Heart left ventricle (tissue), 16 donors: ENCODE results near the gene ARFIP1. TPM values are rescaled to one million over a fixed set of nuclear protein-coding genes. Genes with fewer than 3 reads are reported as not detected.

ENCODE experiments used
- ATAC-seq, 4 donors: fragments of 200-7000 bp; cut with Tn5 transposase; one replicate each; pipeline ENCODE4 v1.9.1; 2020 to 2022; ENCODE audit warnings: moderate library complexity in 4 of 4, mild to moderate bottlenecking in 3 of 4, moderate number of reproducible peaks in 1 of 4
- DNase-seq, 5 donors: peaks; one replicate each; pipeline ENCODE4 v3.0.0-alpha.2; 2020
- H3K27ac ChIP-seq, 12 donors: fragments of 200-600 bp; sonication (generic) in 4 of 12; one replicate each; pipeline versions ENCODE4 v1.5.0 to v1.8.0; 2016 to 2022; ENCODE audit warnings: mild to moderate bottlenecking in 2 of 12
- H3K27me3 ChIP-seq, 9 donors: fragments of 200-600 bp; sonication (generic) in 2 of 9; one replicate each; pipeline versions ENCODE4 v1.5.1 to v1.8.0; 2016 to 2022; ENCODE audit warnings: mild to moderate bottlenecking in 3 of 9
- H3K36me3 ChIP-seq, 9 donors: fragments of 200-600 bp; sonication (generic) in 2 of 9; one replicate each; pipeline versions ENCODE4 v1.5.0 to v1.8.0; 2018 to 2022; ENCODE audit warnings: mild to moderate bottlenecking in 2 of 9
- H3K4me1 ChIP-seq, 12 donors: fragments of 200-600 bp; sonication (generic) in 4 of 12; one replicate each; pipeline versions ENCODE4 v1.5.0 to v1.8.0; 2016 to 2022; ENCODE audit warnings: mild to moderate bottlenecking in 3 of 12
- H3K4me3 ChIP-seq, 12 donors: fragments of 200-600 bp; sonication (generic) in 4 of 12; one replicate each; pipeline versions ENCODE4 v1.5.0 to v1.8.0; 2017 to 2022; ENCODE audit warnings: mild to moderate bottlenecking in 9 of 12, moderate library complexity in 4 of 12
- H3K9me3 ChIP-seq, 12 donors: fragments of 200-600 bp; sonication (generic) in 4 of 12; one replicate each; pipeline versions ENCODE4 v1.5.0 to v1.8.0; 2016 to 2022; ENCODE audit warnings: mild to moderate bottlenecking in 1 of 12
- POLR2A ChIP-seq, 2 donors: fragments of 450-650 bp; IDR thresholded peaks; one replicate each; pipeline ENCODE4 v1.6.1; 2017; ENCODE audit warnings: antibody characterized with exemption in 2 of 2, mild to moderate bottlenecking in 2 of 2, moderate library complexity in 2 of 2
- WGBS, 4 donors: extraction: QIAGEN DNeasy Blood & Tissue Kit in 2 of 4; methylation state at CpG; one replicate each; pipeline versions ENCODE4 v1.1.5 to v1.1.7; 2013 to 2018; 5-methylcytosine and 5-hydroxymethylcytosine counted together
- intact Hi-C, 10 donors: fragments of 100-400 bp; cut with DNase I; formaldehyde crosslinking; loops; one replicate each; pipeline versions ENCODE4 v1.11.1 to v1.14.2; 2022
- polyA plus RNA-seq, 2 donors: library from polyadenylated mRNA; stranded (reverse); fragments of 200-250 nt; gene quantifications; one replicate each; pipeline ENCODE4 v1.2.3, GENCODE V29; 2013
- total RNA-seq, 9 donors: library from RNA; depleted of rRNA in 2 of 9; stranded (reverse); fragments of >200 nt in 2 of 9; fragmentation: NEBNext Ultra II Directional in 3 of 9; extraction: Animal tissue kit (Norgen Biotek cat#: 25700) in 3 of 9; gene quantifications; one replicate each; pipeline versions ENCODE4 v1.1.0 to v1.2.4, GENCODE V29; 2016 to 2023
- TF ChIP-seq, protein P1 (sequence below), 12 donors: fragments of 200-600 bp; sonication (generic) in 4 of 12; IDR thresholded peaks; one replicate each; pipeline versions ENCODE4 v1.5.0 to v1.8.0; 2018 to 2022; ENCODE audit warnings: antibody characterized with exemption in 12 of 12, mild to moderate bottlenecking in 5 of 12
- donor health status: ischemic (EF 13 %, LVEDD 7.1; RV severe dilation, severe dysfunction).
- donor health status: healthy with polysubstance abuse.
- donor health status: DM: no; HTN: yes; CAD: no.
- donor health status: DM: no; HTN: no; CAD: no.
- donor health status: ischemic (EF 25% LVEDD 6.9; RV normal size, moderate dysfunction).
- donor health status: ischemic (EF 25% LVEDD 5.7; RV mildly dilated, moderate dysfunction).
- donor health status: healthy.
- donor health status: DM: yes; HTN: yes; CAD: no.
- donor health status: ischemic (EF 35%, LVEDD 5.7; RV mildly dilated, moderate dysfunction).
- donor health status: nonischemic (EF 11% LVEDD 7.7; RV severe dilation, severe dysfunction).
- donor health status: DM: yes; HTN: yes; CAD: no.
- donor health status: PGD.
- donor health status: ischemic (EF 29% LVEDD 5.4; RV normal size, mild dysfunction).
- donor health status: nonischemic (EF 23%, LVEDD 6.1; RV moderate dilation, normal function).

Gene ARFIP1
- total and polyA plus RNA-seq, 11 donors = 9.0 to 30.6 (median 11.8) TPM

DNA sequence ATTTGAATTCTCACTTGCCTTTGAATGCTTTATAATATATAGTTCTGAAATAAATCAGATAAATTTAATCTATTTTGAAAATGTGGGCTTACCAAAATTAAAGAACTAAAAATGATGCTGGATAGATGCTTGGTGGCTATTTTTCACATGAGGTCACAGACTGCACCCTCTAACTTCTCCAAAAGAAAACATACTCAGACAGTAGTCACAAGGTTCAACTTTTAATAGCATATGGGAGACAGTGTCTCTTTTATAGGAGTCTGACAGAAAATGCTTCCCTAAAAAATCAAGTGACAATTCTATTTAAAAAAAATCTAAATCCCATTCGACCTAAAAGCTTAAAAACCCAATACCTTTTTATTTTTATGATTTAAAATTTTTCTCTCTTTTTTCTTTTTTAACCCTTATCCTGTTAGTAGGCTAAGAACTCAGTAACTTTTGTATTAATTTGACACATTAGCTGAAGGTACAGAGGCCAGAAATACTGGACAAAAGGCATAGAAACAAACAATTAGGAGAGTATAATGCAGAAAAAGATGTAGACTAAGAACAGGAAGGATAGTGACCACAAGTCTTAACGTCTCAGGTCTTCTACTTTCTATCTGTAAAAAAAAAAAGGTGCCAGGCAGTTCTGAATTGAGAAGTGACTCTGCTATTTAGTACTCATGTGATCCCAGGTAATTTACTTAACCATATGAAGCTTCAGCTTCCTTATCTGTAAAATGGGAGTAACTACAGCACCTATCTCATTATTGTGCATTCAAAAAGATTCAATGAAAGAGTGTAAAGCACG is 7.8 kb upstream of the ARFIP1 start:
- Histone ChIP-seq H3K4me3 (no peak overlapping the region), H3K9me3 (no peaks in the 10 kb centered on the region), H3K27me3 (no peaks in the 10 kb centered on the region), H3K27ac (no peak overlapping the region), H3K36me3 (no peaks in the 10 kb centered on the region), H3K4me1 (no peaks in the 10 kb centered on the region)
- 59 to 75% (median 63%) methylated on average over 3 of the region's 3 CpGs for WGBS, 4 donors
- intact Hi-C loops = no loop called here
- TF ChIP-seq POLR2A (IDR thresholded peaks at IDR 0.05) = no peak
- TF ChIP-seq, protein P1, sequence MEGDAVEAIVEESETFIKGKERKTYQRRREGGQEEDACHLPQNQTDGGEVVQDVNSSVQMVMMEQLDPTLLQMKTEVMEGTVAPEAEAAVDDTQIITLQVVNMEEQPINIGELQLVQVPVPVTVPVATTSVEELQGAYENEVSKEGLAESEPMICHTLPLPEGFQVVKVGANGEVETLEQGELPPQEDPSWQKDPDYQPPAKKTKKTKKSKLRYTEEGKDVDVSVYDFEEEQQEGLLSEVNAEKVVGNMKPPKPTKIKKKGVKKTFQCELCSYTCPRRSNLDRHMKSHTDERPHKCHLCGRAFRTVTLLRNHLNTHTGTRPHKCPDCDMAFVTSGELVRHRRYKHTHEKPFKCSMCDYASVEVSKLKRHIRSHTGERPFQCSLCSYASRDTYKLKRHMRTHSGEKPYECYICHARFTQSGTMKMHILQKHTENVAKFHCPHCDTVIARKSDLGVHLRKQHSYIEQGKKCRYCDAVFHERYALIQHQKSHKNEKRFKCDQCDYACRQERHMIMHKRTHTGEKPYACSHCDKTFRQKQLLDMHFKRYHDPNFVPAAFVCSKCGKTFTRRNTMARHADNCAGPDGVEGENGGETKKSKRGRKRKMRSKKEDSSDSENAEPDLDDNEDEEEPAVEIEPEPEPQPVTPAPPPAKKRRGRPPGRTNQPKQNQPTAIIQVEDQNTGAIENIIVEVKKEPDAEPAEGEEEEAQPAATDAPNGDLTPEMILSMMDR (IDR thresholded peaks at IDR 0.05) = no peak
- ATAC-seq (no peak), DNase-seq (no peak)

DNA sequence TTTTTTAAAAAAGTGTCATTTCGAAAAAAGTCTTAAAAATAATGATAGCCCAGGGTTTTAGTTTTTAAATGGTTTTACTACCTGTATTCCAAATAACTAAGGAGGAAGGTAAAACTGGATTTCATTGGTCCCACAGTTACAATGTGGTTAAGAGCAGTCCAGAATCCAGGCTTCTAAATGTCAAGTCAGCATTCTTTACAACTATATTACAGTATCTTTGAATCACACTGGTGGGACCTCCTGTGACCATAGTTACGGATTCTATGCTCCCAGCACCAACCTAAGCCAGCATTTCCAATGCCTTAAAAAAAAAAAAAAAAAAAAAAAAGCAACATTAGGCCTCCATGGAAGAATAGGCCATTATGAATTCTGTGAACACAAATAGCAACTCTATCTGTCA is 6.4 kb upstream of the ARFIP1 start:
- no peaks in the 10 kb centered on the region for H3K27me3 ChIP-seq
- TF ChIP-seq, protein P1 (IDR thresholded peaks at IDR 0.05) = no peak
- no peak for TF ChIP-seq POLR2A (IDR thresholded peaks at IDR 0.05)
- 93 to 96% (median 94%) methylated on average over 2 of the region's 2 CpGs for WGBS, 4 donors
- H3K27ac ChIP-seq = no peak overlapping the region
- ATAC-seq (no peak), DNase-seq (no peak)
- H3K36me3 ChIP-seq = no peaks in the 10 kb centered on the region
- intact Hi-C loops = no loop called here
- H3K9me3 ChIP-seq = no peaks in the 10 kb centered on the region
- peaks cover 0 to 1% (median 0%) of the 10 kb centered on the region in 12 donors for H3K4me1 ChIP-seq
- H3K4me3 ChIP-seq = no peak overlapping the region

DNA sequence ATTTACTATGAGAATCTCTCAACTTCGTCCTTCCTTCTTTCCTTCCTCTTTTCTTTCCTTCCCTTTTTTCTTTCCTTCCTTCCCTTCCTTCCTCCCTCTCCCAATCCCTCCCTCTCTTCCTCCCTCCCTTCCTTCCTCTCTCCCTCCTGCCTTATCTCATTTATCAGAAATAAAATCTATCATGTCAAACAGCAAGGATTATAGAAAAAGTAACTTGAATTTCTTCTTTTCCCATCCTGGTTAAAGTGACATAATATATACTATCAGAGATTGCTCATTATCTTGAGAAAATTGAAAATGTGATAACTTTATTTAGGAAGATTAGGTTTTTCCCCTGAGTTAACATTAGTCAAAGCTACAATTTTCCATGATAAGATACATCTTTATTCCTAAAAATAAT is 5.8 kb upstream of the ARFIP1 start:
- no peaks in the 10 kb centered on the region for H3K36me3 ChIP-seq
- ATAC-seq = no peak
- H3K4me3 ChIP-seq = no peak overlapping the region
- H3K9me3 ChIP-seq = no peaks in the 10 kb centered on the region
- WGBS, 4 donors = 57 to 77% (median 63%) methylated on average over 1 of the region's 1 CpG
- no peak for DNase-seq
- peaks cover 0 to 7% (median 5%) of the 10 kb centered on the region in 12 donors for H3K4me1 ChIP-seq
- intact Hi-C loops = no loop called here
- no peak for TF ChIP-seq POLR2A (IDR thresholded peaks at IDR 0.05)
- TF ChIP-seq, protein P1 (IDR thresholded peaks at IDR 0.05) = no peak
- H3K27me3 ChIP-seq = no peaks in the 10 kb centered on the region
- no peak overlapping the region for H3K27ac ChIP-seq

GRCh38 chr4:152776352-152776751 is 3.4 kb upstream of the ARFIP1 start:
- intact Hi-C loops = no loop called here
- no peaks in the 10 kb centered on the region for H3K27me3 ChIP-seq
- H3K4me3 ChIP-seq = no peak overlapping the region
- ATAC-seq (no peak), DNase-seq (no peak)
- peaks cover 0 to 18% (median 14%) of the 10 kb centered on the region in 12 donors for H3K4me1 ChIP-seq
- H3K9me3 ChIP-seq = no peaks in the 10 kb centered on the region
- TF ChIP-seq POLR2A (IDR thresholded peaks at IDR 0.05) = no peak
- TF ChIP-seq, protein P1 (IDR thresholded peaks at IDR 0.05) = no peak
- no peak overlapping the region for H3K27ac ChIP-seq
- no peaks in the 10 kb centered on the region for H3K36me3 ChIP-seq
